ENCODE results near the gene GRIK3. TPM values are rescaled to one million over a fixed set of nuclear protein-coding genes. Genes with fewer than 3 reads are reported as not detected.

Gene GRIK3
- total and polyA plus RNA-seq, 2 of the 8 experiments (the other 6 are each of a cell fraction or from before 2014, with no cell fraction given) = 2.1 to 3.4 TPM

- Histone ChIP-seq H3K4me2 (ENCODE audit: insufficient read depth in 1 of 2, low read depth in 2 of 2, low read length in 2 of 2) (no peak overlapping the region), H3K18ac (ENCODE audit: extremely low read depth, low read length) (no peak overlapping the region), H2AK5ac (ENCODE audit: low read depth, low read length) (no peak overlapping the region), H2BK12ac (ENCODE audit: low read depth, low read length) (no peak overlapping the region), H3K36me3 (ENCODE audit: control insufficient read depth in 2 of 4, insufficient read depth in 4 of 4, low read length in 3 of 4) (no peaks in the 10 kb centered on the region), H3K4me3 (ENCODE audit: extremely low read depth in 1 of 4, insufficient read depth in 2 of 4, low read depth in 3 of 4, low read length in 4 of 4) (no peak overlapping the region), H2BK20ac (ENCODE audit: low read length) (no peak overlapping the region), H3K9ac (replicated peaks in 1 of 4; ENCODE audit: extremely low read depth in 1 of 4, low read depth in 3 of 4, low read length in 3 of 4) (no peak overlapping the region), H3K23ac (ENCODE audit: insufficient read length) (no peak overlapping the region), H2AFZ (ENCODE audit: low read length) (no peak overlapping the region), H3K27me3 (replicated peaks in 1 of 4; ENCODE audit: control insufficient read depth in 3 of 4, extremely low read depth in 1 of 4, insufficient read depth in 3 of 4, low read length in 3 of 4) (no peaks in the 10 kb centered on the region), H3K27ac (ENCODE audit: low read depth, low read length) (no peak overlapping the region), H3K79me2 (ENCODE audit: control insufficient read depth in 1 of 2, insufficient read depth in 2 of 2, low read length in 2 of 2) (no peaks in the 10 kb centered on the region), H2BK5ac (ENCODE audit: low read depth, low read length) (no peak overlapping the region), H3K4me1 (replicated peaks in 1 of 4; ENCODE audit: control insufficient read depth in 3 of 4, insufficient read depth in 4 of 4, low read length in 3 of 4) (peaks cover 0 to 4% (median 2%) of the 10 kb centered on the region in 4 experiments; a peak in 3 of 7 replicates), H2BK15ac (ENCODE audit: low read length) (no peak overlapping the region), H3K56ac (replicated peaks; ENCODE audit: insufficient read length, low read depth, low read length) (no peak overlapping the region), H3K4ac (replicated peaks; ENCODE audit: insufficient read length, low read depth, low read length) (no peak overlapping the region), H3K23me2 (ENCODE audit: low read depth, low read length) (no peaks in the 10 kb centered on the region), H4K20me1 (replicated peaks in 1 of 2; ENCODE audit: control insufficient read depth in 1 of 2, insufficient read depth in 2 of 2, low read length in 2 of 2) (no peaks in the 10 kb centered on the region), H2BK120ac (replicated peaks; ENCODE audit: low read depth, low read length) (no peak overlapping the region), H4K91ac (replicated peaks; ENCODE audit: insufficient read length, low read length) (no peak overlapping the region), H3K9me3 (ENCODE audit: insufficient read depth in 2 of 2, low read depth in 1 of 2, low read length in 1 of 2) (no peaks in the 10 kb centered on the region), H4K8ac (ENCODE audit: extremely low read depth, insufficient read depth, low read length) (no peak overlapping the region), H3K79me1 (ENCODE audit: low read depth, low read length) (no peaks in the 10 kb centered on the region), H4K5ac (ENCODE audit: insufficient read length, low read depth, low read length) (no peak overlapping the region), H3K14ac (ENCODE audit: insufficient read length) (no peak overlapping the region)
- ChIA-PET POLR2A (ENCODE audit: partially characterized antibody) (no interaction called here), CTCF (ENCODE audit: partially characterized antibody) (interaction anchor here (0.6 to 0.7 kb wide), 2 partner anchors 33 to 773 kb away, joined by 3 to 5 read pairs; no protein-coding TSS in a partner anchor)
- DNase-seq (ENCODE audit: low read depth in 1 of 2, low spot score in 2 of 2) (no peak), FAIRE-seq (no peak)
- no peak for TF ChIP-seq BACH1 (IDR thresholded peaks at IDR 0.05; ENCODE audit: low read length)
- no peak for TF ChIP-seq TCF12 (IDR thresholded peaks at IDR 0.05; ENCODE audit: low read depth, low read length)
- TF ChIP-seq POLR2A (IDR thresholded peaks at IDR 0.05; ENCODE audit: control extremely low read depth in 1 of 2, low read depth in 2 of 2, low read length in 2 of 2) = no peak
- no peak for TF ChIP-seq POU5F1 (IDR thresholded peaks at IDR 0.05; ENCODE audit: low read depth, low read length)
- TF ChIP-seq JUND (IDR thresholded peaks at IDR 0.05; ENCODE audit: low read length) = no peak
- no peak for TF ChIP-seq BRCA1 (IDR thresholded peaks at IDR 0.05; ENCODE audit: low read depth, low read length)
- TF ChIP-seq RXRA (IDR thresholded peaks at IDR 0.05; ENCODE audit: insufficient read depth, low read depth, low read length) = no peak
- no peak for TF ChIP-seq CREB1 (IDR thresholded peaks at IDR 0.05)
- no peak for TF ChIP-seq KDM5A (IDR thresholded peaks at IDR 0.05; ENCODE audit: low read length)
- TF ChIP-seq, protein P1, sequence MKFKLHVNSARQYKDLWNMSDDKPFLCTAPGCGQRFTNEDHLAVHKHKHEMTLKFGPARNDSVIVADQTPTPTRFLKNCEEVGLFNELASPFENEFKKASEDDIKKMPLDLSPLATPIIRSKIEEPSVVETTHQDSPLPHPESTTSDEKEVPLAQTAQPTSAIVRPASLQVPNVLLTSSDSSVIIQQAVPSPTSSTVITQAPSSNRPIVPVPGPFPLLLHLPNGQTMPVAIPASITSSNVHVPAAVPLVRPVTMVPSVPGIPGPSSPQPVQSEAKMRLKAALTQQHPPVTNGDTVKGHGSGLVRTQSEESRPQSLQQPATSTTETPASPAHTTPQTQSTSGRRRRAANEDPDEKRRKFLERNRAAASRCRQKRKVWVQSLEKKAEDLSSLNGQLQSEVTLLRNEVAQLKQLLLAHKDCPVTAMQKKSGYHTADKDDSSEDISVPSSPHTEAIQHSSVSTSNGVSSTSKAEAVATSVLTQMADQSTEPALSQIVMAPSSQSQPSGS (IDR thresholded peaks at IDR 0.05; ENCODE audit: low read length) = no peak
- no peak for TF ChIP-seq CEBPB (IDR thresholded peaks at IDR 0.05; ENCODE audit: low read depth, low read length)
- TF ChIP-seq E2F6 (IDR thresholded peaks at IDR 0.05) = no peak
- no peak for TF ChIP-seq SP1 (IDR thresholded peaks at IDR 0.05; ENCODE audit: low read depth, low read length)
- WGBS, 2 experiments (ENCODE audit: extremely low coverage in 1 of 2, insufficient coverage in 1 of 2, insufficient read length in 1 of 2, insufficient replicate concordance in 2 of 2, low coverage in 1 of 2, low lambda C conversion rate in 2 of 2, missing lambda C conversion rate in 1 of 2) = 86% methylated on average over 4 of the region's 4 CpGs; no CpG with 5 or more reads in 1 of the 2 experiments
Measured at GRCh38 chr1:36829961-36830360, 204.4 kb downstream of the GRIK3 start.
